ENCODE results near the gene ALDH16A1.

DNA sequence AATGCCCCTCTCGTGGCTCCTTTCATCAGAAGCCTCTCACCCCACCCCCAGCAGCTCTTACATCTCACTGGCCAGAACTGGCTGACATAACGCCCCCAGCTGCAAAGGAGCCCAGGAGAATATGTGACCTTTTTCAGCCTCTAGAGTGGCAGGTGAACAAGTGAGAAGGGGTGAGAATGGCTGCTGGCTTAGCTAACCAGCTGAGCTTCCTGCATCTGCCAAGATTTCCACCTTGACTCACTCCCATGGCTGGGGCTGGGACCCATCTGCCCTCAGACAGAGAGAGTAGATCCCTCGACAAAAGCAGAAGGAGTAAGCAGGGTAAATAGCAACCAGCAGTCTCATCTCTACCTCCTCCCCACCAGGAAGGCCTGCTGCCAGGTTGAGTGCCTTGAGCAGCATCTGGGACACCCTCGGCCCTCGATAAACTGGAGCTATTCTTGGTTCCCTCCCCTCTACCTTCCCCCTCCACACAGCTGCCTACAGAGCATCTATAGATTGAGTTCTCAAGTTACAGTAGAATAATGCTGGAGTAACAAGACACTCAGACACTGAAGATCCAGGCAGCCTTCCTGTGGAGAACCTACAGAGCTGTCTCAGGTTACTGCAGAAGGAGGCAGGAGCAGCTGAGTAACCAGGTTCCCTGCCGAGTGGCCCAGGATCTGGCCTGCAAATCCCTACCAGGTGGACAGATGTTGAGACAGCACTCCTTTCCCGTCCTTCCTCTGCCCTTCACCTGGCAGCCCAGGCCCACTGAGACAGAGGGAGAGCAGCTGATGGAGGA lies 49.4 kb upstream of the ALDH16A1 start:
- TF ChIP-seq TAF1 (IDR thresholded peaks at IDR 0.05; ENCODE audit: borderline replicate concordance, low read depth, low read length), result no peak
- no peak for TF ChIP-seq GATAD2B (conservative IDR thresholded peaks at IDR 0.05; ENCODE audit: low read depth)
- TF ChIP-seq, protein P1, sequence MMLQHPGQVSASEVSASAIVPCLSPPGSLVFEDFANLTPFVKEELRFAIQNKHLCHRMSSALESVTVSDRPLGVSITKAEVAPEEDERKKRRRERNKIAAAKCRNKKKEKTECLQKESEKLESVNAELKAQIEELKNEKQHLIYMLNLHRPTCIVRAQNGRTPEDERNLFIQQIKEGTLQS (IDR thresholded peaks at IDR 0.05; ENCODE audit: borderline replicate concordance, extremely low read depth, low read depth, low read length), result no peak
- no peak for TF ChIP-seq SRF (IDR thresholded peaks at IDR 0.05; ENCODE audit: low read depth in 2 of 2, low read length in 2 of 2)
- TF ChIP-seq, protein P2, sequence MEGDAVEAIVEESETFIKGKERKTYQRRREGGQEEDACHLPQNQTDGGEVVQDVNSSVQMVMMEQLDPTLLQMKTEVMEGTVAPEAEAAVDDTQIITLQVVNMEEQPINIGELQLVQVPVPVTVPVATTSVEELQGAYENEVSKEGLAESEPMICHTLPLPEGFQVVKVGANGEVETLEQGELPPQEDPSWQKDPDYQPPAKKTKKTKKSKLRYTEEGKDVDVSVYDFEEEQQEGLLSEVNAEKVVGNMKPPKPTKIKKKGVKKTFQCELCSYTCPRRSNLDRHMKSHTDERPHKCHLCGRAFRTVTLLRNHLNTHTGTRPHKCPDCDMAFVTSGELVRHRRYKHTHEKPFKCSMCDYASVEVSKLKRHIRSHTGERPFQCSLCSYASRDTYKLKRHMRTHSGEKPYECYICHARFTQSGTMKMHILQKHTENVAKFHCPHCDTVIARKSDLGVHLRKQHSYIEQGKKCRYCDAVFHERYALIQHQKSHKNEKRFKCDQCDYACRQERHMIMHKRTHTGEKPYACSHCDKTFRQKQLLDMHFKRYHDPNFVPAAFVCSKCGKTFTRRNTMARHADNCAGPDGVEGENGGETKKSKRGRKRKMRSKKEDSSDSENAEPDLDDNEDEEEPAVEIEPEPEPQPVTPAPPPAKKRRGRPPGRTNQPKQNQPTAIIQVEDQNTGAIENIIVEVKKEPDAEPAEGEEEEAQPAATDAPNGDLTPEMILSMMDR (IDR thresholded peaks at IDR 0.05 in 2 of 3, conservative IDR thresholded peaks at IDR 0.05 in 1 of 3; ENCODE audit: control insufficient read depth in 2 of 3, extremely low read depth in 1 of 3, insufficient read depth in 1 of 3, low read depth in 3 of 3, low read length in 3 of 3), result no peak
- TF ChIP-seq CREM (IDR thresholded peaks at IDR 0.05; ENCODE audit: low read depth), result no peak
- TF ChIP-seq, protein P3, sequence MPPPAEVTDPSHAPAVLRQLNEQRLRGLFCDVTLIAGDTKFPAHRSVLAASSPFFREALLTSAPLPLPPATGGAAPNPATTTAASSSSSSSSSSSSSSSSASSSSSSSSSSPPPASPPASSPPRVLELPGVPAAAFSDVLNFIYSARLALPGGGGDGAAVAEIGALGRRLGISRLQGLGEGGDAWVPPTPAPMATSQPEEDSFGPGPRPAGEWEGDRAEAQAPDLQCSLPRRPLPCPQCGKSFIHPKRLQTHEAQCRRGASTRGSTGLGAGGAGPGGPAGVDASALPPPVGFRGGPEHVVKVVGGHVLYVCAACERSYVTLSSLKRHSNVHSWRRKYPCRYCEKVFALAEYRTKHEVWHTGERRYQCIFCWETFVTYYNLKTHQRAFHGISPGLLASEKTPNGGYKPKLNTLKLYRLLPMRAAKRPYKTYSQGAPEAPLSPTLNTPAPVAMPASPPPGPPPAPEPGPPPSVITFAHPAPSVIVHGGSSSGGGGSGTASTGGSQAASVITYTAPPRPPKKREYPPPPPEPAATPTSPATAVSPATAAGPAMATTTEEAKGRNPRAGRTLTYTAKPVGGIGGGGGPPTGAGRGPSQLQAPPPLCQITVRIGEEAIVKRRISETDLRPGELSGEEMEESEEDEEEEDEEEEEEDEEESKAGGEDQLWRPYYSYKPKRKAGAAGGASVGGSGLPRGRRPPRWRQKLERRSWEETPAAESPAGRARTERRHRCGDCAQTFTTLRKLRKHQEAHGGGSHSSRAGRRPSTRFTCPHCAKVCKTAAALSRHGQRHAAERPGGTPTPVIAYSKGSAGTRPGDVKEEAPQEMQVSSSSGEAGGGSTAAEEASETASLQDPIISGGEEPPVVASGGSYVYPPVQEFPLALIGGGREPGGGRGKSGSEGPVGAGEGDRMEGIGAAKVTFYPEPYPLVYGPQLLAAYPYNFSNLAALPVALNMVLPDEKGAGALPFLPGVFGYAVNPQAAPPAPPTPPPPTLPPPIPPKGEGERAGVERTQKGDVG (CRISPR knock-in tag; IDR thresholded peaks at IDR 0.05), result no peak
- TF ChIP-seq ZNF24 (IDR thresholded peaks at IDR 0.05), result no peak
- no peak for TF ChIP-seq RFX5 (IDR thresholded peaks at IDR 0.05; ENCODE audit: low read depth, low read length)
- no peak for TF ChIP-seq ZNF274 (IDR thresholded peaks at IDR 0.05; ENCODE audit: insufficient read depth, insufficient read length)
- TF ChIP-seq, protein P4, sequence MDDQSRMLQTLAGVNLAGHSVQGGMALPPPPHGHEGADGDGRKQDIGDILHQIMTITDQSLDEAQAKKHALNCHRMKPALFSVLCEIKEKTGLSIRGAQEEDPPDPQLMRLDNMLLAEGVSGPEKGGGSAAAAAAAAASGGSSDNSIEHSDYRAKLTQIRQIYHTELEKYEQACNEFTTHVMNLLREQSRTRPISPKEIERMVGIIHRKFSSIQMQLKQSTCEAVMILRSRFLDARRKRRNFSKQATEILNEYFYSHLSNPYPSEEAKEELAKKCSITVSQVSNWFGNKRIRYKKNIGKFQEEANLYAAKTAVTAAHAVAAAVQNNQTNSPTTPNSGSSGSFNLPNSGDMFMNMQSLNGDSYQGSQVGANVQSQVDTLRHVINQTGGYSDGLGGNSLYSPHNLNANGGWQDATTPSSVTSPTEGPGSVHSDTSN (IDR thresholded peaks at IDR 0.05; ENCODE audit: insufficient replicate concordance, low read depth, low read length), result no peak
- TF ChIP-seq ATF7 (IDR thresholded peaks at IDR 0.05; ENCODE audit: low read depth), result no peak
- no peak for TF ChIP-seq POLR2A (IDR thresholded peaks at IDR 0.05; ENCODE audit: low read depth, low read length)

Measured in GM12878 (cell line).